22Rv1 (cell line): ENCODE data around the gene QPCT.
"Not testable (repeated sequence)": the region's sequence is repeated elsewhere in the genome, so short reads cannot be mapped to it uniquely, and the experiment has no call there.

ENCODE experiments used
- H3K27ac ChIP-seq: fragments of 450-650 bp; 2 replicates; pipeline ENCODE4 v1.5.1; 2017
- ZFX ChIP-seq: fragments of 450-650 bp; IDR thresholded peaks from 2 replicates; pipeline ENCODE4 v1.6.1; 2017; ENCODE audit warnings: antibody characterized with exemption, borderline replicate concordance
- TF ChIP-seq, protein P1 (sequence below): fragments of 450-650 bp; IDR thresholded peaks from 2 replicates; pipeline ENCODE4 v1.5.1; 2017; ENCODE audit warnings: mild to moderate bottlenecking

Gene QPCT

DNA sequence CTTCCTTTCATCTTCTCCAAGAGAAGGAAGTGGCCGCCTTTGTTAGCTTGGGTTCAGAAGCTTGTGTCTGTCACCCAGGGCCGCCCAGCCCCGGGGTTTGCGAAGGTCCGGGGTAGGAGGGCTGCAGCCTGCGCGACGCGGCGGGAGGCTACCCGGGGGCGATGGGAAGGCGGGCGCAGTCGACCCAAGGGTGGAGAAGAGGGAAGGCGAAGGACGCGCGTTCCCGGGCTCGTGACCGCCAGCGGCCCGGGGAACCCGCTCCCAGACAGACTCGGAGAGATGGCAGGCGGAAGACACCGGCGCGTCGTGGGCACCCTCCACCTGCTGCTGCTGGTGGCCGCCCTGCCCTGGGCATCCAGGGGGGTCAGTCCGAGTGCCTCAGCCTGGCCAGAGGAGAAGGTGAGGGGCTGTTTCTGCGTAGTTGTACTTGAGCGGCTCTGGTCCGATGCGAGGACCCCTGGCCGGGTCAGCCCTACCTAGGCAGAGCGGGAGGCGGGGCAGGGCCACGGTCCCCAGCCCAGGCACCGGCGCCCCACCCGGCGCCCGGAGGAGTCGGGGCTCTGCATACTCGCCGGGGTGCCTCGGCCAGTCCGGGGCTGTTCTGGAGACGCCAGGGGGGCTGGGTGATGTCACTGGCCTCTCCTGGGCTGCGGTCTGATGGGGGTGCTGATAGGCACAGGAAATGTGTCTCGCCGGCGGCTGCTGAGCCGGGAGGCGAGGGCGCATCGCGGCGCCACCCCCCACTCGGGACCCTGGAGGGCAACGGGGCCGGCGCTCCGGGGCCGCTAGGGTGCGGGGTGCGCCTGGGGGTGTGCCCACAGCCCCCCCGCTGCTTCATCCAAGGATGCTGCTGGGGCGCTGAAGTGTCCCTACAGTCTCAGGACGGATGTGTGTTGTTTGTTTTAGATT lies at the start of gene QPCT:
QPCT (plus strand) TSS at position 178 of the 909 bp plus-strand sequence; CDS start at position 280, 102 bp downstream.
- no peak within 1 kb of the TSS for H3K27ac ChIP-seq
- no peak for TF ChIP-seq ZFX
- TF ChIP-seq, protein P1, sequence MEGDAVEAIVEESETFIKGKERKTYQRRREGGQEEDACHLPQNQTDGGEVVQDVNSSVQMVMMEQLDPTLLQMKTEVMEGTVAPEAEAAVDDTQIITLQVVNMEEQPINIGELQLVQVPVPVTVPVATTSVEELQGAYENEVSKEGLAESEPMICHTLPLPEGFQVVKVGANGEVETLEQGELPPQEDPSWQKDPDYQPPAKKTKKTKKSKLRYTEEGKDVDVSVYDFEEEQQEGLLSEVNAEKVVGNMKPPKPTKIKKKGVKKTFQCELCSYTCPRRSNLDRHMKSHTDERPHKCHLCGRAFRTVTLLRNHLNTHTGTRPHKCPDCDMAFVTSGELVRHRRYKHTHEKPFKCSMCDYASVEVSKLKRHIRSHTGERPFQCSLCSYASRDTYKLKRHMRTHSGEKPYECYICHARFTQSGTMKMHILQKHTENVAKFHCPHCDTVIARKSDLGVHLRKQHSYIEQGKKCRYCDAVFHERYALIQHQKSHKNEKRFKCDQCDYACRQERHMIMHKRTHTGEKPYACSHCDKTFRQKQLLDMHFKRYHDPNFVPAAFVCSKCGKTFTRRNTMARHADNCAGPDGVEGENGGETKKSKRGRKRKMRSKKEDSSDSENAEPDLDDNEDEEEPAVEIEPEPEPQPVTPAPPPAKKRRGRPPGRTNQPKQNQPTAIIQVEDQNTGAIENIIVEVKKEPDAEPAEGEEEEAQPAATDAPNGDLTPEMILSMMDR, result no peak

DNA sequence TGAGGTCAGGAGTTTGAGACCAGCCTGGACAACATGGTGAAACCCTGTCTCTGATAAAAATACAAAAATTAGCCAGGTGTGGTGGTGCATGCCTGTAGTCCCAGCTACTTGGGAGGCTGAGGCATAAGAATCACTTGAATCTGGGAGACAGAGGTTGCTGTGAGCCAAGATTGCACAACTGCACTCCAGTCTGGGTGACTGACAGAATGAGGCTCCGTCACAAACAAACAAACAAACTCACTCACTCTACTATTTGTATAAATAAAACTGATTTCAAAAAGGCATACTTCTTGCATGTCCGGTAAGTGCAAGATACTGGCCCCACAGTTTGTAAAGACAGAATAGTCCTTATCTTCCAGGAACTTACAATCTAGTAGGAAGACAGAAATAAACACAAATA lies 49.6 kb upstream of the QPCT start:
- not testable (repeated sequence) for H3K27ac ChIP-seq

DNA sequence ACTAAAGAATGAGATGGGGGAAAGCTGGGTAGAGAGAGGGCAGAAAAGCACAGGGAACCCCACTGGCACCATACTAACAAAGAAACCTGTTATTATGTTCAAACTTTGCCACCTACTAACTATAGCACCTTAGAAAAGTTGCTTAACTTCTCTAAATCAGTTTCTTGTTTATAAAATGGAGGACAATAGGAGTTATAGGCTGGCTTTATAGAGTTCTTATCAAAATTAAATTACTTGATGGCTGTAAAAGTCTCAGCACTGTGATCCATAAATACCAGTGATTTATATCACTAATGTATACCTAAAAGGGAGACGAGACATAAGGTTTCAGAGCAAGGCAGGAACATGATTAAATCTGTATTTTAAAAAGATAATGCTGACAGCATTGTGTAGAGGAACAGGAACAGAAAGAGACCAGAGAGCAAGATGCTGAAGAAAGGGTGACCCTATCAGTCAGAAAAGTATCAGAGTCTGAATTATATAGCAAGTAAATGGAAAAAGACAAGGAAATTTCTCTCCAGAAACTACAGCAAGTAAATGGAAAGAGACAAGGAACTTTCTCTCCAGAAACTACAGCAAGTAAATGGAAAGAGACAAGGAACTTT lies 48.9 kb upstream of the QPCT start:
- no peak overlapping the region for H3K27ac ChIP-seq

DNA sequence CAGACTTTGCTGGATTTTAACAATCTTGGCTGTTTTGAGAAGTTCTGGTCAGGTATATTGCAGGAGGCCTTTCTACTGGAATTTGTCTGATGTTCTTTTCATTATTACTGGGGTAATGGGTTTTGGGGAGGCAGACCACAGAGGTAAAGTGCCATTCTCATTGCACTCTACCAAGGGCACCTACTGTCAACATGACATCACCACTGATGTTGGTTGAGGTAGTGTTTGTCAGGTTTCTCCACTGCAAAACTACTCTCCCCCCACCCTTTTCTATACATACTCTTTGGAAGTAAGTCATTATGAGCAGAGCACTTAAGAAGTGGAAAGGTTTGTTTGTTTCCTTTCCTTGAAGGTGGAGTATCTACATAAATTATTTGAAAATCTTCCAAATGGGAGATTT lies 46.8 kb upstream of the QPCT start:
- H3K27ac ChIP-seq, result no peak overlapping the region
- TF ChIP-seq, protein P1, result no peak
- no peak for TF ChIP-seq ZFX

More for the DNA sequence above, 48.9 kb upstream of the QPCT start:
- TF ChIP-seq ZFX, result no peak
- TF ChIP-seq, protein P1, result no peak

DNA sequence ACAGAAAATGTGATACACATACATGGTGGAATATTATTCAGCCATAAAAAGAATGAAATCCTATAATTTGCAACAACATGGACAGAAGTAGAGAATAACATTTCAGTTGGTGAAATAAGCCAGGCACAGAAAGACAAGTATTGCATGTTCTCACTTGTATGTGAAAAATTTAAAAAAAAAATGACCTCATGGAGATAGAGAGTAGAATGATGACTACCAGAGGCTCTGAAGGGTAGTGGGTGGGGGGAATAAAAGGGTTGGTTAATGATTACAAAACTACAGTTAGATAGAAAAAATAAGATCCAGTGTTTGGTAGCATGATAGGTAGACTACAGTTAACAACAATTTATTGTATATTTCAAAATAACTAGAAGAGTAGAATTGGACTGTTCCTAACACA lies 44.3 kb upstream of the QPCT start:
- no peak for TF ChIP-seq ZFX
- TF ChIP-seq, protein P1, result no peak
- no peak overlapping the region for H3K27ac ChIP-seq

DNA sequence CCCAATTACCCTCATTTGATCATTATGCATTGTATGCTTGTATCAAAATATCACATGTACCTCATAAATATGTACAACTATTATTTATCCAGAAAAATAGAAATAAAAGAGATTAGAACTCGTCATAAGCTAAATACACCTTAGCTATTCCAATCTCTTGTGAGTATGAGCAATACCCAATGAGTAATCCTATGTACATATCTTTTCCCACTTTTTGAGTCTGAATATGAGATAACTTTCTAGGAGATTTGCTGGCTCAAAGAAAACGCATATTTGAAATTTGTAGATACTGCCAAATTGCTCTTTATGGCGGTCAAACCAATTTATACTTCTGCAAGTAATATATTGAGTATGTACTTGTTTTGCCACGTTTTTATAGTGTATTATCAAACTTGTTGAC lies 43.9 kb upstream of the QPCT start:
- TF ChIP-seq, protein P1, result no peak
- H3K27ac ChIP-seq, result no peak overlapping the region

DNA sequence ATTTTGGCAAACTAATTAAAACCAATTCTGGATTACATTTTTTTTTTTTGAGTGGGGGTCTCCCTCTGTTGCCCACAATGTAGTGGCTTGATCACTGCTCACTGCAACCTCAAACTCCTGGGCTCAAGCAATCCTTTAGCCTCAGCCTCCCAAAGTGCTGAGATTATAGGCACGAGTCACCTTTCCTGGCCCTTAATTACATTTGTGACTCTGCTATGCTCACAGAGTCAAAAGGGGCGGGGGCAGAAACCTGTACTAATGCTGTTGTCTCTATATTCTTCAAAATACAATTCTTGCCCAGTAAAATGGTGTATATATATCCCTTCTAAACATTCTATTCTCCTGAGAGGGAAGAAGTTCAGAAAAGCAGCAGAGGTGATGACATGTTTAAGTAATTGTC lies 43.0 kb upstream of the QPCT start:
- H3K27ac ChIP-seq, result no peak overlapping the region
- no peak for TF ChIP-seq ZFX
- TF ChIP-seq, protein P1, result no peak
